Thoracic aorta (tissue), 2 donors: ENCODE measurements around the gene WSCD1. TPM values are rescaled to one million over a fixed set of nuclear protein-coding genes. Genes with fewer than 3 reads are reported as not detected.
A peak's percentile ranks its signal among the peaks of the same experiment; 100 is the strongest.

Experiments used
- ATAC-seq: fragments of 150-250 bp; one replicate; pipeline ENCODE4 v1.8.0; 2017; ENCODE audit warnings: low read depth; ENCODE audit not compliant: insufficient number of reproducible peaks, low FRiP score
- DNase-seq: peaks from one replicate; pipeline ENCODE4 v3.0.0-alpha.2; 2020; ENCODE audit warnings: low spot score
- H3K27ac ChIP-seq, 2 donors: fragments of 200-600 bp; sonication (generic); 1 replicate in 1 of 2; 2 replicates in 1 of 2; pipeline ENCODE4 v1.5.1; 2016; ENCODE audit warnings: mild to moderate bottlenecking in 2 of 2, moderate library complexity in 2 of 2
- H3K27me3 ChIP-seq: fragments of 200-600 bp; sonication (generic); replicated peaks from 2 replicates; pipeline ENCODE4 v1.6.0; 2016; ENCODE audit warnings: mild to moderate bottlenecking; ENCODE audit not compliant: insufficient read depth
- H3K36me3 ChIP-seq: fragments of 200-600 bp; sonication (generic); one replicate; pipeline ENCODE4 v1.5.1; 2016
- H3K4me1 ChIP-seq, 2 donors: fragments of 200-600 bp; sonication (generic); 1 replicate in 1 of 2; 2 replicates in 1 of 2; pipeline versions ENCODE4 v1.5.1 to v1.6.0; 2016; ENCODE audit warnings: low read depth in 2 of 2, mild to moderate bottlenecking in 1 of 2; ENCODE audit not compliant: control insufficient read depth in 1 of 2
- H3K4me3 ChIP-seq: fragments of 200-600 bp; sonication (generic); 2 replicates; pipeline ENCODE4 v1.5.1; 2016; ENCODE audit warnings: mild to moderate bottlenecking
- H3K9me3 ChIP-seq: fragments of 200-600 bp; sonication (generic); 2 replicates; pipeline ENCODE4 v1.5.1; 2016
- total RNA-seq, 2 donors: library from RNA; depleted of rRNA; stranded (reverse); fragments of >200 nt; gene quantifications; one replicate each; pipeline versions ENCODE4 v1.1.0 to v1.2.3, GENCODE V29; 2016
- TF ChIP-seq, protein P1 (sequence below): fragments of 200-600 bp; sonication (generic); IDR thresholded peaks from one replicate; pipeline ENCODE4 v1.5.1; 2019; ENCODE audit warnings: antibody characterized with exemption

Gene WSCD1
- total RNA-seq, 2 donors from 2014 or later, result 6.0 to 29.0 TPM

DNA sequence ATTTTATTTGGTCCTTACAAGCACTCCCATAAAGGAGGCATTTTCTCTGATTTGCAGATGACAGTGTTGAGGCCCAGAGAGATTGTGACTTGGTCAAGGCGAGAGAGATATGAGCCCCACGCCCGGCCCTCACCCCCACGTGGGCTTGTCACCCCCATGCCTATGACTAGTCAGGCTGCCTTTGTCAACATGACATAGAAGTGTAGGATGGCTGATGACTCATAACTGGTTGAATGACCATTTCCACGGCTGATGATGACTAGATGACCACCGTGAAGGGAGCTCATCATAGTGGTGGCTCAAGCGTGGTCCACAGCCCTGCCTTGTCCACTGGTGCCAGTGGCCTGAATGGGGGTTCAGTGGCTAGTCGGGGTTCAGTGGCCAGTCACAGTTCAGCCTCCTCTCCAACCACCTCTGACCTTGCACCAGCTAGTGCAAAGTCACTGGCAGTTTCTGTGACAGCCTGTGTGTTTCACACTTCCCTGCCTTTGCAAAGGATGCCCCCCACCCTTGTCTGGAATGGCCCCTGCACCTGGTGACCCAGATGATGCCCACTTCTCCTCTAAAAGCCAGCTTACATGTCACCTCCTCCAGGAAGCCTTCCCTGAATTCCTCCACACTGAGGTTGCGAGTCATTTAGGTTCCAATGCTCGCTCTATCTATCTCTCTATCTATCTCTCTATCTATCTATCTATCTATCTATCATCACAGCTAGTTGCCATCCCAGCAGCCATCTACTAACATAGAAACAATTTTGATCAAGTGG lies 3.8 kb upstream of the WSCD1 start:
- peaks cover 0 to 15% of the 10 kb centered on the region in 2 donors for H3K4me1 ChIP-seq
- no peak overlapping the region for H3K4me3 ChIP-seq
- H3K9me3 ChIP-seq, result no peaks in the 10 kb centered on the region
- no peak for DNase-seq
- ATAC-seq, result no peak
- no peak overlapping the region for H3K27ac ChIP-seq
- TF ChIP-seq, protein P1, sequence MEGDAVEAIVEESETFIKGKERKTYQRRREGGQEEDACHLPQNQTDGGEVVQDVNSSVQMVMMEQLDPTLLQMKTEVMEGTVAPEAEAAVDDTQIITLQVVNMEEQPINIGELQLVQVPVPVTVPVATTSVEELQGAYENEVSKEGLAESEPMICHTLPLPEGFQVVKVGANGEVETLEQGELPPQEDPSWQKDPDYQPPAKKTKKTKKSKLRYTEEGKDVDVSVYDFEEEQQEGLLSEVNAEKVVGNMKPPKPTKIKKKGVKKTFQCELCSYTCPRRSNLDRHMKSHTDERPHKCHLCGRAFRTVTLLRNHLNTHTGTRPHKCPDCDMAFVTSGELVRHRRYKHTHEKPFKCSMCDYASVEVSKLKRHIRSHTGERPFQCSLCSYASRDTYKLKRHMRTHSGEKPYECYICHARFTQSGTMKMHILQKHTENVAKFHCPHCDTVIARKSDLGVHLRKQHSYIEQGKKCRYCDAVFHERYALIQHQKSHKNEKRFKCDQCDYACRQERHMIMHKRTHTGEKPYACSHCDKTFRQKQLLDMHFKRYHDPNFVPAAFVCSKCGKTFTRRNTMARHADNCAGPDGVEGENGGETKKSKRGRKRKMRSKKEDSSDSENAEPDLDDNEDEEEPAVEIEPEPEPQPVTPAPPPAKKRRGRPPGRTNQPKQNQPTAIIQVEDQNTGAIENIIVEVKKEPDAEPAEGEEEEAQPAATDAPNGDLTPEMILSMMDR, result no peak
- no peaks in the 10 kb centered on the region for H3K27me3 ChIP-seq
- H3K36me3 ChIP-seq, result no peaks in the 10 kb centered on the region

DNA sequence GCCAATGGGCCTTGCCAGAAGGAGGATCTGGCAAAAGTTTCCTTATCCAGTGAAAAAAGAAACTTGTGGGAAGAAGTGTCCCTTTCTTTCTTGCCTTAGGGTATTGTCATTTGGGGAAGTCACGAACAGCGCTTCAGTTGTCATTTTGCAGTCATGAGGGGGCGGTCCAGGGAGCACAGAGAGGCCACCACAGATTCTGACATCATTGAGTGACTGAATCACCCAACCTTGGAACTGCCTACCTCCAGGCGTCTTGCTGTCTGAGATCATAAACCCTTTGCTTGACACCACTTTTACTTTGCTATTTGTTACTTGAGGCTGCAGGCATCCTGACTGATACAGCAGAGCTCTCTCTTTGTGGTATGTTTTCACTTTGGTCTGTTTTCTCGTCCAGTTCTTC lies 3.1 kb upstream of the WSCD1 start:
- Histone ChIP-seq H3K4me1 (peaks cover 0 to 16% of the 10 kb centered on the region in 2 donors), H3K27me3 (no peaks in the 10 kb centered on the region), H3K4me3 (no peak overlapping the region), H3K36me3 (no peaks in the 10 kb centered on the region), H3K27ac (no peak overlapping the region), H3K9me3 (no peaks in the 10 kb centered on the region)
- ATAC-seq (no peak), DNase-seq (no peak)
- TF ChIP-seq, protein P1, result no peak

DNA sequence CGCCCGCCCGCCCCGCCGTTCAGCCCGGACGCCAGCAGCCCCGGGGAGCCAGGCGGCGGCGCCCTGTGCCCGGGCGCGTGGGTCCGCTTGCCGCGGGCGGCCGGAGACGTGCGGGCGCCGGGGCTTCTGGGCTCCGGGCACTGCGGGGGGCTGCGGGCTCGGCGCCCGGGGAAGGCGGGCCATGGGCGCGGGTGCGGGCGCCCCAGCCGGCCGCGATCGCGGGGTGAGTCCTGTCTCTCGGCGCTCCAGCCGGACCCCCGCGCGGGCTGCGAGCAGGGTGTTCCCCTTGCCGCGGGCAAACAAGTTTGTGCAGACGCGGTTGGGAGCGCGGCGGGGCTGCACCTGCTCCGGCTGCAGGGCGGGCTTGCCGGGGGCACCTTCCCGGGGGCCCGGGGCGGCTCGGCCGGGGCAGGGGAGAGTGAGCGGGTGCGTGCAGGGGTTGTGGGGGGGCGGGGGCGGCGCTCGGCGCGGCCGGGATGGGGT lies 292 bp downstream of the WSCD1 start:
- H3K36me3 ChIP-seq, result no peaks in the 10 kb centered on the region
- no peaks in the 10 kb centered on the region for H3K27me3 ChIP-seq
- peaks cover 0 to 17% of the 10 kb centered on the region in 2 donors for H3K4me1 ChIP-seq
- no peak overlapping the region for H3K27ac ChIP-seq
- ATAC-seq (no peak), DNase-seq (no peak)
- peak overlapping the region; percentile 79 for H3K4me3 ChIP-seq
- TF ChIP-seq, protein P1, result no peak
- H3K9me3 ChIP-seq, result no peaks in the 10 kb centered on the region

DNA sequence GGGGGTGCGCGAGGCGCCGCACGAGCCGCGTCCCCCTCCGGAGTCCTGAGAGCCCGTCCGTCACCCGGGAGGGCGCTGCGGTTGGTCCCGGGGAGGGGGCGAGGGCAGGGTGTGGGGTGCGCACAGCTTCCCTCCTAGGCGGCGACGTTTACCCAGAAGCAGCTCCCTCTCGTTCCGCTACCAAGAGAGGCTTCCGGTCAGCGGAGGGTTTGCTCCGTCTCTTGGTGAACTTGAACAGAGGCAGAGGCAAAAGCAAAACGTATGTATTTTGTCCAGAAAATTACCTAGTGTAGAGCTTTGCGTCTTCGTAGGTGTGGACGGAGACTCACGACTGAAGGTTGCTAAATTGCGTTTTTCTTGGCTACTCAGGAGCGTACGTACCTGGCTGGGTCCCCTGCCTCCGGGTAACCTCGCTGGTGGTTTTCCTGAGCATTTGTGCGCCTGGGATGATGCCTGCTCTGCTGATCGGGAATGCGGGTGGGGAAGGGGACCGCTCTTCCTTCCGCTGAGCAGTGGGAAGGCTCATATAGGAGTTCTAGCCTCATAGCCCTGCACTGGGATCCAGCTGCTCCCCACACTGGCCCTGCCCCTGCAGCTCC lies 833 bp downstream of the WSCD1 start:
- H3K27me3 ChIP-seq, result no peaks in the 10 kb centered on the region
- no peak overlapping the region for H3K27ac ChIP-seq
- ATAC-seq (no peak), DNase-seq (no peak)
- peak overlapping the region; percentile 79 for H3K4me3 ChIP-seq
- H3K4me1 ChIP-seq, result peaks cover 0 to 17% of the 10 kb centered on the region in 2 donors
- TF ChIP-seq, protein P1, result no peak
- no peaks in the 10 kb centered on the region for H3K36me3 ChIP-seq
- H3K9me3 ChIP-seq, result no peaks in the 10 kb centered on the region

GRCh38 chr17:6071528-6072065 lies 1.4 kb downstream of the WSCD1 start:
- Histone ChIP-seq H3K4me3 (peak overlapping the region; percentile 79), H3K27me3 (no peaks in the 10 kb centered on the region), H3K36me3 (no peaks in the 10 kb centered on the region), H3K4me1 (peaks cover 0 to 17% of the 10 kb centered on the region in 2 donors), H3K27ac (no peak overlapping the region), H3K9me3 (no peaks in the 10 kb centered on the region)
- ATAC-seq (no peak), DNase-seq (no peak)
- TF ChIP-seq, protein P1, result no peak
